ENCODE data around the gene SLC10A6. TPM values are rescaled to one million over a fixed set of nuclear protein-coding genes. Genes with fewer than 3 reads are reported as not detected.
"Not testable (repeated sequence)": the region's sequence is repeated elsewhere in the genome, so short reads cannot be mapped to it uniquely, and the experiment has no call there.

Gene SLC10A6
- polyA plus RNA-seq, 4 donors = 0.15 to 1.1 TPM; not detected in 2

- FAIRE-seq (no peak), DNase-seq (peak; percentile 61 to 87)
- Histone ChIP-seq H3K36me3 (ENCODE audit: control insufficient read depth in 3 of 3, insufficient read depth in 2 of 3, low read depth in 1 of 3, low read length in 3 of 3) (no peaks in the 10 kb centered on the region), H3K9me3 (ENCODE audit: control insufficient read depth in 2 of 2, insufficient read depth in 1 of 2, low read depth in 1 of 2, low read length in 1 of 2) (no peaks in the 10 kb centered on the region), H3K27ac (ENCODE audit: low read depth in 1 of 3, low read length in 2 of 3) (peak within 1 kb of the TSS in 1 of 3 donors; percentile 21), H3K4me3 (ENCODE audit: low read depth in 1 of 3, low read length in 3 of 3) (peak within 1 kb of the TSS; percentile 47 to 67 (median 66)), H3K4me1 (ENCODE audit: control insufficient read depth in 3 of 3, insufficient read depth in 2 of 3, low read depth in 1 of 3, low read length in 2 of 3) (no peaks in the 10 kb centered on the region), H3K27me3 (ENCODE audit: control insufficient read depth in 3 of 3, insufficient read depth in 3 of 3, low read length in 3 of 3) (no peaks in the 10 kb centered on the region)
- WGBS, 3 donors = 1 to 2% (median 1%) methylated on average over 70 to 84 of the region's 84 CpGs
Measured at GRCh38 chr4:86891762-86892635, 42.8 kb upstream of the SLC10A6 start, which contains the start of gene C4orf36. Gene C4orf36, minus strand, starts transcription at chr4:86892422. Its CDS starts 902 bp downstream, at chr4:86891520.

DNA sequence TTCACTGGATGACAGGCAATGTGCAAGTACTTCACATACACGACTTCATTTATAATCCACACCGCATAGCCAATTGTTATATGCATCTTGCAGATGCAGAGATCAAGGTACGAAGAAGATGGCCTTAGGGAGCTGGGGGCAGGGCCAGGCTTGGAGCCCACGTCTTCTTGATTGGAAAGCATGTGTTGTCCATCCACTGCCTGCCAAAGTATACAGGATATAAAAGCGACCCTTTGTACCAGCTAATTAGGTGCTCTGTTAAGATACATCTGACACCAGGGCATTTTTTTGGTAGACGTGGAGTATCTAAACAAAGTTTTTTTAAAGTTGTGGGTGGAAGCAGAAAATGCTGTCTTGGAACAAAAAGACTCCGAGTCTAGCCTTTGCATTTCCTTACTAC lies 41.6 kb upstream of the SLC10A6 start:
- Histone ChIP-seq H3K36me3 (ENCODE audit: control insufficient read depth in 3 of 3, insufficient read depth in 2 of 3, low read depth in 1 of 3, low read length in 3 of 3) (no peaks in the 10 kb centered on the region), H3K9me3 (ENCODE audit: control insufficient read depth in 2 of 2, insufficient read depth in 1 of 2, low read depth in 1 of 2, low read length in 1 of 2) (no peaks in the 10 kb centered on the region), H3K27ac (ENCODE audit: low read depth in 1 of 3, low read length in 2 of 3) (no peak overlapping the region), H3K4me3 (ENCODE audit: low read depth in 1 of 3, low read length in 3 of 3) (no peak overlapping the region), H3K4me1 (ENCODE audit: control insufficient read depth in 3 of 3, insufficient read depth in 2 of 3, low read depth in 1 of 3, low read length in 2 of 3) (no peaks in the 10 kb centered on the region), H3K27me3 (ENCODE audit: control insufficient read depth in 3 of 3, insufficient read depth in 3 of 3, low read length in 3 of 3) (no peaks in the 10 kb centered on the region)
- FAIRE-seq (no peak), DNase-seq (peak in 1 of 2 donors; percentile 9)
- WGBS, 3 donors = 21 to 65% (median 36%) methylated on average over 7 of the region's 7 CpGs

DNA sequence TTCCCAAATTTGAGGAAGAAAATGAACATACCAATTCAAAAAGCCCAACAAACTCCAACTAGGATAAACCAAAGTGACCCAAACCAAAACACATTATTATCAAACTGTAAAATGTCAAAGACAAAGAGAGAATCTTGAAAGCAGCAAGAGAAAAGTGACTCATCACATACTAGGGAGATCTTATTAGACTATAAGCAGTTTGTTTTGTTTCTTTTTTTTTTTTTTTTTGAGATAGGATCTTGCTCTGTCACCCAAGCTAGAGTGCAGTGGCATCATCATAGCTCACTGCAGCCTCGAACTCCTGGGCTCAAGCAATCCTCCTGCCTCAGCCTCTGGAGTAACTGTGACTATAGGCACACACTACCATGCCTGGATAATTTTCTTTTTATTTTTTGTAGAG lies 30.5 kb upstream of the SLC10A6 start:
- no peak for FAIRE-seq
- DNase-seq = no peak
- Histone ChIP-seq H3K9me3 (ENCODE audit: control insufficient read depth in 2 of 2, insufficient read depth in 1 of 2, low read depth in 1 of 2, low read length in 1 of 2) (peaks cover 0 to 26% of the 10 kb centered on the region in 2 donors), H3K36me3 (ENCODE audit: control insufficient read depth in 3 of 3, insufficient read depth in 2 of 3, low read depth in 1 of 3, low read length in 3 of 3) (no peaks in the 10 kb centered on the region), H3K27me3 (ENCODE audit: control insufficient read depth in 3 of 3, insufficient read depth in 3 of 3, low read length in 3 of 3) (no peaks in the 10 kb centered on the region), H3K27ac (ENCODE audit: low read depth in 1 of 3, low read length in 2 of 3) (no peak overlapping the region), H3K4me1 (ENCODE audit: control insufficient read depth in 3 of 3, insufficient read depth in 2 of 3, low read depth in 1 of 3, low read length in 2 of 3) (no peaks in the 10 kb centered on the region), H3K4me3 (ENCODE audit: low read depth in 1 of 3, low read length in 3 of 3) (no peak overlapping the region)
- 33 to 63% (median 61%) methylated on average over 1 of the region's 1 CpG for whole genome bisulfite sequencing, 3 donors

GRCh38 chr4:86878640-86879039 lies 29.5 kb upstream of the SLC10A6 start:
- WGBS, 3 donors = 85 to 90% (median 86%) methylated on average over 2 of the region's 2 CpGs
- Histone ChIP-seq H3K36me3 (ENCODE audit: control insufficient read depth in 3 of 3, insufficient read depth in 2 of 3, low read depth in 1 of 3, low read length in 3 of 3) (no peaks in the 10 kb centered on the region), H3K4me1 (ENCODE audit: control insufficient read depth in 3 of 3, insufficient read depth in 2 of 3, low read depth in 1 of 3, low read length in 2 of 3) (no peaks in the 10 kb centered on the region), H3K9me3 (ENCODE audit: control insufficient read depth in 2 of 2, insufficient read depth in 1 of 2, low read depth in 1 of 2, low read length in 1 of 2) (peaks cover 0 to 26% of the 10 kb centered on the region in 2 donors), H3K4me3 (ENCODE audit: low read depth in 1 of 3, low read length in 3 of 3) (no peak overlapping the region), H3K27ac (ENCODE audit: low read depth in 1 of 3, low read length in 2 of 3) (no peak overlapping the region), H3K27me3 (ENCODE audit: control insufficient read depth in 3 of 3, insufficient read depth in 3 of 3, low read length in 3 of 3) (no peaks in the 10 kb centered on the region)
- DNase-seq = no peak
- no peak for FAIRE-seq

- DNase-seq = no peak
- H3K4me3 ChIP-seq (ENCODE audit: low read depth in 1 of 3, low read length in 3 of 3) = no peak overlapping the region
- H3K27me3 ChIP-seq (ENCODE audit: control insufficient read depth in 3 of 3, insufficient read depth in 3 of 3, low read length in 3 of 3) = no peaks in the 10 kb centered on the region
- no peak overlapping the region for H3K27ac ChIP-seq (ENCODE audit: low read depth in 1 of 3, low read length in 2 of 3)
- 86 to 96% (median 92%) methylated on average over 4 of the region's 4 CpGs for WGBS, 3 donors
- peaks cover 0 to 26% of the 10 kb centered on the region in 2 donors for H3K9me3 ChIP-seq (ENCODE audit: control insufficient read depth in 2 of 2, insufficient read depth in 1 of 2, low read depth in 1 of 2, low read length in 1 of 2)
- no peaks in the 10 kb centered on the region for H3K4me1 ChIP-seq (ENCODE audit: control insufficient read depth in 3 of 3, insufficient read depth in 2 of 3, low read depth in 1 of 3, low read length in 2 of 3)
- H3K36me3 ChIP-seq (ENCODE audit: control insufficient read depth in 3 of 3, insufficient read depth in 2 of 3, low read depth in 1 of 3, low read length in 3 of 3) = no peaks in the 10 kb centered on the region
- no peak for FAIRE-seq
Measured at GRCh38 chr4:86876894-86877685, 27.9 kb upstream of the SLC10A6 start.

- H3K27me3 ChIP-seq (ENCODE audit: control insufficient read depth in 3 of 3, insufficient read depth in 3 of 3, low read length in 3 of 3); FAIRE-seq; H3K27ac ChIP-seq (ENCODE audit: low read depth in 1 of 3, low read length in 2 of 3); H3K4me3 ChIP-seq (ENCODE audit: low read depth in 1 of 3, low read length in 3 of 3); DNase-seq; H3K36me3 ChIP-seq (ENCODE audit: control insufficient read depth in 3 of 3, insufficient read depth in 2 of 3, low read depth in 1 of 3, low read length in 3 of 3); H3K4me1 ChIP-seq (ENCODE audit: control insufficient read depth in 3 of 3, insufficient read depth in 2 of 3, low read depth in 1 of 3, low read length in 2 of 3): not testable (repeated sequence)
- WGBS, 3 donors = 89 to 91% (median 90%) methylated on average over 4 of the region's 4 CpGs
- peaks cover 0 to 21% of the 10 kb centered on the region in 2 donors for H3K9me3 ChIP-seq (ENCODE audit: control insufficient read depth in 2 of 2, insufficient read depth in 1 of 2, low read depth in 1 of 2, low read length in 1 of 2)
Measured at GRCh38 chr4:86875436-86875835, 26.3 kb upstream of the SLC10A6 start.

DNA sequence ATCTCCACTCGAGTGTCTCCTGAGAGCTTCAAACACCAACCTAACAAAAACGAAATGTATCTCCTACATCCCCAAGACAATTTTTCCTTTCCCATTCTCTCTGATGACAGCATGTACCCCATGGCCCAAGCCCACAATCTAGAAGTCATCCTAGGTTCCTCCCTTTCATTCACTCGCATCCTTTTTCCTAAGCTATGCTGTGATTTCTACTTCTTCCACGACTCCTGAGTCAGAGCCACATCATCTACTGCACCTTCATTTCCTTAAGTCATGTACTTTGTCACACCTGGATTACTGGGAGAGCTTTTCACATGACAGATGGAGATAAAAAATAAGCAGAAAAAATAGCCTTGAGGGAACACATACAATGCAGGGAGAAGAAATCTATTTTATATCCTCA lies 23.0 kb upstream of the SLC10A6 start:
- Histone ChIP-seq H3K36me3 (ENCODE audit: control insufficient read depth in 3 of 3, insufficient read depth in 2 of 3, low read depth in 1 of 3, low read length in 3 of 3) (no peaks in the 10 kb centered on the region), H3K4me1 (ENCODE audit: control insufficient read depth in 3 of 3, insufficient read depth in 2 of 3, low read depth in 1 of 3, low read length in 2 of 3) (no peaks in the 10 kb centered on the region), H3K9me3 (ENCODE audit: control insufficient read depth in 2 of 2, insufficient read depth in 1 of 2, low read depth in 1 of 2, low read length in 1 of 2) (no peaks in the 10 kb centered on the region), H3K27ac (ENCODE audit: low read depth in 1 of 3, low read length in 2 of 3) (no peak overlapping the region), H3K27me3 (ENCODE audit: control insufficient read depth in 3 of 3, insufficient read depth in 3 of 3, low read length in 3 of 3) (no peaks in the 10 kb centered on the region), H3K4me3 (ENCODE audit: low read depth in 1 of 3, low read length in 3 of 3) (no peak overlapping the region)
- WGBS, 3 donors = 67 to 70% (median 69%) methylated on average over 4 of the region's 4 CpGs
- FAIRE-seq (no peak), DNase-seq (no peak)

DNA sequence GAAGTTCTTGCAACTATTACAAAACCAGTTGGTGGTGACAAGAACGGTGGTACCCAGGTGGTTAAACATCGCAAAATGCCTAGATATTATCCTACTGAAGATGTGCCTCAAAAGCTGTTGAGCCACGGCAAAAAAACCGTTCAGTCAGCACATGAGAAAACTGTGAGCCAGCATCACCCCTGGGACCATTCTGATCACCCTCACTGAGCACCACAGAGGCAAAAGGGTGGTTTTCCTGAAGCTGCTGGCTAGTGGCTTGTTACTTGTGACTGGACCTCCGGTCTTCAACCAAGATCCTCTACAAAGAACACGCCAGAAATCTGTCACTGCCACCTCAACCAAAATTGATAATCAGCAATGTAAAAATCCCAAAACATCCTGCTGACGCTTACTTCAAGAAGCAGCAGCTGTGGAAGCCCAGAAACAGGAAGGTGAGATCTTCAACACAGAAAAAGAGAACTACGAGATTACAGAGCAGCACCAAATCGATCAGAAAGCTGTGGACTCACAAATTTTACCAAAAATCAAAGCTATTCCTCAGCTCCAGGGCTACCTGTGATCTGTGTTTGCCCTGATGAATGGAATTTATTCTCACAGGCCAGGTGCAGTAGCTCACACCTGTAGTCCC lies 21.4 kb upstream of the SLC10A6 start:
- Histone ChIP-seq H3K9me3 (ENCODE audit: control insufficient read depth in 2 of 2, insufficient read depth in 1 of 2, low read depth in 1 of 2, low read length in 1 of 2) (no peaks in the 10 kb centered on the region), H3K4me1 (ENCODE audit: control insufficient read depth in 3 of 3, insufficient read depth in 2 of 3, low read depth in 1 of 3, low read length in 2 of 3) (no peaks in the 10 kb centered on the region), H3K27me3 (ENCODE audit: control insufficient read depth in 3 of 3, insufficient read depth in 3 of 3, low read length in 3 of 3) (no peaks in the 10 kb centered on the region), H3K36me3 (ENCODE audit: control insufficient read depth in 3 of 3, insufficient read depth in 2 of 3, low read depth in 1 of 3, low read length in 3 of 3) (no peaks in the 10 kb centered on the region), H3K27ac (ENCODE audit: low read depth in 1 of 3, low read length in 2 of 3) (no peak overlapping the region), H3K4me3 (ENCODE audit: low read depth in 1 of 3, low read length in 3 of 3) (no peak overlapping the region)
- DNase-seq (no peak), FAIRE-seq (no peak)
- 70 to 83% (median 80%) methylated on average over 9 of the region's 9 CpGs for WGBS, 3 donors

Measured in small intestine (tissue), 7 donors.